ENCODE measurements around the gene EML1. TPM values are rescaled to one million over a fixed set of nuclear protein-coding genes. Genes with fewer than 3 reads are reported as not detected.

Gene EML1
- total RNA-seq, 3 donors from 2014 or later (not counting 1 experiment from before 2014, with no cell fraction given): not detected

DNA sequence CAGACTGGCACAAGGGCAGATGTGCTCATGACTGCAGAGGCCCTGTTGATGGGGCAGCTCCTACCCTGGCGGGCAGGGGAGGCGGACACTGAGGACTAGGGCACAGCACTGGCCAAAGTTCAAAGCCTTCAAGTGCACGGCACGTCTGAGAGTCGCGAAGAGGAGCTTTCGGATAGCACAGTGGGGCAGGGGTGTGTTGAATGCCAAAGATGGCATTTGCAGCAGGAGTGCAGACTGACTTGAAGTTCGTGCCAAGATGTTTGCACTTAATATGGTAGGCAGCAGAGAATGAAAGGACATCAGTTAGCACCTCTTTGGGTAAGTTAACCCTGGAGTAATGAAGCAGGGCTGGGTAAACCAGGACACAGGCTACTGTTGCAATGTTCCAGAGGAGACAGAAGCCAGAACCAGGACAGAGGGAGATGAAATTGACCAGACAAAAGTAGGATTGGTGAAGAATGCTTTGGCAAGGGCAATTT lies 6.7 kb upstream of the EML1 start:
- no peak overlapping the region for H3K27ac Mint-ChIP-seq
- Histone ChIP-seq H3K27me3 (ENCODE audit: control insufficient read depth, insufficient read depth, low read length) (no peaks in the 10 kb centered on the region), H3K36me3 (ENCODE audit: control insufficient read depth, insufficient read depth, low read length) (no peaks in the 10 kb centered on the region), H3K4me3 (ENCODE audit: low read length) (no peak overlapping the region), H3K4me1 (ENCODE audit: control insufficient read depth, insufficient read depth, low read length) (no peaks in the 10 kb centered on the region), H3K9me3 (ENCODE audit: control insufficient read depth, insufficient read depth, low read length) (no peaks in the 10 kb centered on the region), H3K27ac (ENCODE audit: low read length) (no peak overlapping the region)
- TF ChIP-seq, protein P1, sequence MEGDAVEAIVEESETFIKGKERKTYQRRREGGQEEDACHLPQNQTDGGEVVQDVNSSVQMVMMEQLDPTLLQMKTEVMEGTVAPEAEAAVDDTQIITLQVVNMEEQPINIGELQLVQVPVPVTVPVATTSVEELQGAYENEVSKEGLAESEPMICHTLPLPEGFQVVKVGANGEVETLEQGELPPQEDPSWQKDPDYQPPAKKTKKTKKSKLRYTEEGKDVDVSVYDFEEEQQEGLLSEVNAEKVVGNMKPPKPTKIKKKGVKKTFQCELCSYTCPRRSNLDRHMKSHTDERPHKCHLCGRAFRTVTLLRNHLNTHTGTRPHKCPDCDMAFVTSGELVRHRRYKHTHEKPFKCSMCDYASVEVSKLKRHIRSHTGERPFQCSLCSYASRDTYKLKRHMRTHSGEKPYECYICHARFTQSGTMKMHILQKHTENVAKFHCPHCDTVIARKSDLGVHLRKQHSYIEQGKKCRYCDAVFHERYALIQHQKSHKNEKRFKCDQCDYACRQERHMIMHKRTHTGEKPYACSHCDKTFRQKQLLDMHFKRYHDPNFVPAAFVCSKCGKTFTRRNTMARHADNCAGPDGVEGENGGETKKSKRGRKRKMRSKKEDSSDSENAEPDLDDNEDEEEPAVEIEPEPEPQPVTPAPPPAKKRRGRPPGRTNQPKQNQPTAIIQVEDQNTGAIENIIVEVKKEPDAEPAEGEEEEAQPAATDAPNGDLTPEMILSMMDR (IDR thresholded peaks at IDR 0.05): no peak
- 89% methylated on average over 8 of the region's 8 CpGs for WGBS (ENCODE audit: insufficient coverage)
- intact Hi-C loops (cut with micrococcal nuclease): no loop called here
- H3K4me1 Mint-ChIP-seq: no peaks in the 10 kb centered on the region
- no peak for ATAC-seq
- no peak overlapping the region for H3K4me3 Mint-ChIP-seq
- no peak for DNase-seq
- no peaks in the 10 kb centered on the region for H3K36me3 Mint-ChIP-seq
- H3K9me3 Mint-ChIP-seq: no peaks in the 10 kb centered on the region
- H3K27me3 Mint-ChIP-seq (ENCODE audit: low read depth in 2 of 2): peaks cover 12 to 38% of the 10 kb centered on the region in 2 donors

DNA sequence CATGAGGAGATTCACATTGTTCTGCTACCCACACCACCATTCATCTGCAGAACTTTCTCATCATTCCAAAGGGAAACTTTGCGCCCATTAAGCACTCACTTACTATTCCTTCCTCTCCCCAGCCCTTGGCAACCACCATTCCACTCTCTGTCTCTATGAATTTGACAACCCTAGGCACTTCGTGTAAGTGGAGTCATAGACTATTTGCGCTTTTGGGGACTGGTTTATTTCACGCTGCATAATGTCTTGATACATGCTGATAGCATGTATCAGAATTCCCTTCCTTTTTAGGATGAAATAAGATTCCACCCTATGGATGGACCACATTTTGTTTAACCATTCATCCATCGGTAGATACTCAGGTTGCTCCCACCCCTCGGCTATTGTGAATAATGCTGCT lies 4.5 kb upstream of the EML1 start:
- peaks cover 4% of the 10 kb centered on the region for H3K27me3 ChIP-seq (ENCODE audit: control insufficient read depth, insufficient read depth, low read length)
- peaks cover under 1% of the 10 kb centered on the region for H3K4me1 ChIP-seq (ENCODE audit: control insufficient read depth, insufficient read depth, low read length)
- TF ChIP-seq, protein P1 (IDR thresholded peaks at IDR 0.05): no peak
- intact Hi-C loops (cut with micrococcal nuclease): no loop called here
- no peak for DNase-seq
- H3K36me3 ChIP-seq (ENCODE audit: control insufficient read depth, insufficient read depth, low read length): no peaks in the 10 kb centered on the region
- no peak overlapping the region for H3K4me3 ChIP-seq (ENCODE audit: low read length)
- Mint-ChIP-seq H3K9me3 (no peaks in the 10 kb centered on the region), H3K27ac (no peak overlapping the region), H3K36me3 (no peaks in the 10 kb centered on the region), H3K4me1 (peaks cover 0 to 5% of the 10 kb centered on the region in 2 donors), H3K4me3 (no peak overlapping the region), H3K27me3 (ENCODE audit: low read depth in 2 of 2) (peaks cover 15 to 38% of the 10 kb centered on the region in 2 donors)
- WGBS (ENCODE audit: insufficient coverage): 96% methylated on average over 6 of the region's 6 CpGs
- no peaks in the 10 kb centered on the region for H3K9me3 ChIP-seq (ENCODE audit: control insufficient read depth, insufficient read depth, low read length)
- H3K27ac ChIP-seq (ENCODE audit: low read length): no peak overlapping the region
- ATAC-seq: no peak

DNA sequence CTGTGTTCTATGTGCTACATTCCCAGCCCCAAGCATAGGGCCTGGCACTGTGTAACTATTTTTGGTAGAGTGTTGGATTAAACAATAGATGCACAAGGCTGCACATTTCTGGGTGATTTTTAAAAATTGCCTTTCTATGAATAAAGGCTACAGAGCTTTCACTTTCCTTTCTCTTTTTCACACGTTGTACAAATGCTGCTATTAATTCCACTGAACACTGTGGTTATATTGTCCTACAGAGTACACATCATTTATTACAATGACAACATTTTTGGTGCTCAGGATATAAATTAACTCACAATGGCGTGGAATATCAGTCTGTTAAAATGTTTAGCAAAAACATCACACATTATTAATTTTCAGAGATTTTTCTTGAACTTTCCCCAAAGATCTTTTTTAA lies 3.6 kb upstream of the EML1 start:
- no peak overlapping the region for H3K4me3 ChIP-seq (ENCODE audit: low read length)
- peaks cover 0 to 5% of the 10 kb centered on the region in 2 donors for H3K4me1 Mint-ChIP-seq
- H3K4me1 ChIP-seq (ENCODE audit: control insufficient read depth, insufficient read depth, low read length): peaks cover 3% of the 10 kb centered on the region
- H3K27ac ChIP-seq (ENCODE audit: low read length): no peak overlapping the region
- H3K36me3 ChIP-seq (ENCODE audit: control insufficient read depth, insufficient read depth, low read length): no peaks in the 10 kb centered on the region
- WGBS (ENCODE audit: insufficient coverage): no CpG with 5 or more reads among the region's 2 CpGs
- H3K4me3 Mint-ChIP-seq: no peak overlapping the region
- H3K27ac Mint-ChIP-seq: no peak overlapping the region
- DNase-seq (no peak), ATAC-seq (no peak)
- H3K9me3 Mint-ChIP-seq: no peaks in the 10 kb centered on the region
- TF ChIP-seq, protein P1 (IDR thresholded peaks at IDR 0.05): no peak
- intact Hi-C loops (cut with micrococcal nuclease): no loop called here
- no peaks in the 10 kb centered on the region for H3K36me3 Mint-ChIP-seq
- H3K27me3 ChIP-seq (ENCODE audit: control insufficient read depth, insufficient read depth, low read length): peaks cover 12% of the 10 kb centered on the region
- no peaks in the 10 kb centered on the region for H3K9me3 ChIP-seq (ENCODE audit: control insufficient read depth, insufficient read depth, low read length)
- peaks cover 20 to 41% of the 10 kb centered on the region in 2 donors for H3K27me3 Mint-ChIP-seq (ENCODE audit: low read depth in 2 of 2)

Measured in natural killer cell (primary cell).